NCI-H774 (cell line): ENCODE measurements around the gene ARCN1.

ENCODE experiments used
- DNase-seq: peaks from one replicate; lab custom pipeline; 2025; lab: John Stamatoyannopoulos, UW

Gene ARCN1

DNA sequence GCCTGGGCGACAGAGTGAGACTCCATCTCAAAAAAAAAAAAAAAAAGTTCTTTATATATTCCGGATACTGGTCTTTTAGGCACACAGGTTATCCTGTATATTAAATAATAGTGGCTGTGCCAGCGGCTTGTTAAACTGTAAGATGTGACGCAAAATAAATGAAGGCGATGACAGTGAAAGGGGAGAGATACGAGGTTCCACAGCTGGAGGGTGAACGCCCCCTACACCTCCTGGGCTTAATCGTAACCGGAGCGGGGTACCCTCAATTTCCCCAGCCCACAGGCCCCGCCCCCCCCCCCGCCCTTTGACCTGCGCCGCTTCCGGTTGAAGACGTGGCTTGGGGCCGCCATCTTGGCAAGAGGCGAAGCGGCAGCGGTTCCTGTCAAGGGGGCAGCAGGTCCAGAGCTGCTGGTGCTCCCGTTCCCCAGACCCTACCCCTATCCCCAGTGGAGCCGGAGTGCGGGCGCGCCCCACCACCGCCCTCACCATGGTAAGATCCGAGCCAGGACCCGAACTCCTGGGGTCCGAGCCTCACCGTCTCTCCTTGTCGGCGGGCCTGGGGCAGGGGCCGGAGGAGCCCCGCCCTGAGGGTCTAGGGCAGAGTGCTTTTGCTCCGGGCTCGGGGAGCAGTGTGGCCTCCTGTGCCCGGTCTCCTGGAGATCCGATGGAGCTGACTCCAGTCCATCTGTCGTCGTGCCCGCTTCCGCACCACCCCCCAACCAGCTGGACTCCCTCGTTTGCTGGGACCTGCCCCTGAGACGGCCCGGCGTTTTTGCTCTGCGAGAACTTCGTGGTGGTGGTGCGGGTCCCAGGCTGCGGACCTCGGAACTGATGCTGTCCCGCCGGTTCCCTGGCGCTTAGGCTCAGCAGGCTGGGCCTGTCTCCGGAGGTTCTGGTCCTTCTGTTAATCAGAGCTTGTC is at the start of gene ARCN1:
TSS of gene ARCN1 (plus strand) at position 349 of the 920 bp plus-strand sequence. CDS start at position 488, 139 bp downstream.
- peak; percentile 72 for DNase-seq

DNA sequence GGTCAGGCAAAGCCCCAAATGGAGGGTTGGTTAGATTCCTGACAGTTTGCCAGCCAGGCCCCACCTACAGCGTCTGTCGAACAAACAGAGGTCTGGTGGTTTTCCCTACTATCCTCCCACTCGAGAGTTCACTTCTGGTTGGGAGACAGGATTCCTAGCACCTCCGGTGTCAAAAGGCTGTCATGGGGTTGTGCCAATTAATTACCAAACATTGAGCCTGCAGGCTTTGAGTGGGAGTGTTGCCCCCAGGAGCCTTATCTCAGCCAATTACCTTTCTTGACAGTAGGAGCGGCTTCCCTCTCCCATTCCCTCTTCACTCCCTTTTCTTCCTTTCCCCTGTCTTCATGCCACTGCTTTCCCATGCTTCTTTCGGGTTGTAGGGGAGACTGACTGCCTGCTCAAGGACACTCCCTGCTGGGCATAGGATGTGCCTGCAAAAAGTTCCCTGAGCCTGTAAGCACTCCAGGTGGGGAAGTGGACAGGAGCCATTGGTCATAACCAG is 49.6 kb upstream of the ARCN1 start:
- no peak for DNase-seq

DNA sequence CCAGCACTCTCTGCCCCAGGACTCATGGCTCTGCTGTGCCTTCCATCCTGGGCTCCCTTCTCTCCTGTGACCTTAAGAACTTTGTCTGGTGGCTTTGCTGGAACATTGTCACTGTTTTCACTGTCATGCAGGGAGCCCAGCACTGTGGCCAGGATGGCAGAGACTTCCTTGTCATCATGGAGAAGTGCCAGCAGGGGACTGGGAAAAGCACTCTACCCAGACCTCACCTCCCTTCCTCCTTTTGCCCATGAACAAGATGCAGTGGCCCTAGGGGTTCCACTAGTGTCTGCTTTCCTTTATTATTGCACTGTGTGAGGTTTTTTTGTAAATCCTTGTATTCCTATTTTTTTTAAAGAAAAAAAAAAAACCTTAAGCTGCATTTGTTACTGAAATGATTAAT is 47.9 kb upstream of the ARCN1 start:
- no peak for DNase-seq

DNA sequence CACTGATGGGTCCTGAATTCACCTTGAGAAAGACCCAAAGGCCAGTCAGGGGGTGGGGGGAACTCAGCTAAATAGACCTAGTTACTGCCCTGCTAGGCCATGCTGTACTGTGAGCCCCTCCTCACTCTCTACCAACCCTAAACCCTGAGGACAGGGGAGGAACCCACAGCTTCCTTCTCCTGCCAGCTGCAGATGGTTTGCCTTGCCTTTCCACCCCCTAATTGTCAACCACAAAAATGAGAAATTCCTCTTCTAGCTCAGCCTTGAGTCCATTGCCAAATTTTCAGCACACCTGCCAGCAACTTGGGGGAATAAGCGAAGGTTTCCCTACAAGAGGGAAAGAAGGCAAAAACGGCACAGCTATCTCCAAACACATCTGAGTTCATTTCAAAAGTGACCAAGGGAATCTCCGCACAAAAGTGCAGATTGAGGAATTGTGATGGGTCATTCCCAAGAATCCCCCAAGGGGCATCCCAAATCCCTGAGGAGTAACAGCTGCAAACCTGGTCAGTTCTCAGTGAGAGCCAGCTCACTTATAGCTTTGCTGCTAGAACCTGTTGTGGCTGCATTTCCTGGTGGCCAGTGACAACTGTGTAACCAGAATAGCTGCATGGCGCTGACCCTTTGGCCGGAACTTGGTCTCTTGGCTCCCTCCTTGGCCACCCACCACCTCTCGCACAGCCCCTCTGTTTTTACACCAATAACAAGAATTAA is 47.3 kb upstream of the ARCN1 start:
- no peak for DNase-seq

DNA sequence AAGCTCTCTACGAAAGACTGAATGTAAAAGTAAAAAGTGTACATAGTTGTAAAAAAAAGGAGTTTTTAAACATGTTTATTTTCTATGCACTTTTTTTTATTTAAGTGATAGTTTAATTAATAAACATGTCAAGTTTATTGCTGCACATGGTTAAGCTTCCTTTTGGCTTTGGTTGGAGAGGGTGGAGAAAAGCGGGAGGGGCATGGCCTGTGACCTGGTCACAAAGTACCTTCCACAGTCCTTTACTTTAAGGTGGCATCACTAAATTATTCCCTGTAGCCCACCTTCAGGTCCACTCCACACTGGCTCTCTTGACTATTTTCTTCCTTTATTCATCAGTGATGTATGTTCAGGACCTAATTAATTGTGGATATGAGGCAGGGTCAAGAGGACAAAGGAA is 45.5 kb upstream of the ARCN1 start:
- DNase-seq = no peak

DNA sequence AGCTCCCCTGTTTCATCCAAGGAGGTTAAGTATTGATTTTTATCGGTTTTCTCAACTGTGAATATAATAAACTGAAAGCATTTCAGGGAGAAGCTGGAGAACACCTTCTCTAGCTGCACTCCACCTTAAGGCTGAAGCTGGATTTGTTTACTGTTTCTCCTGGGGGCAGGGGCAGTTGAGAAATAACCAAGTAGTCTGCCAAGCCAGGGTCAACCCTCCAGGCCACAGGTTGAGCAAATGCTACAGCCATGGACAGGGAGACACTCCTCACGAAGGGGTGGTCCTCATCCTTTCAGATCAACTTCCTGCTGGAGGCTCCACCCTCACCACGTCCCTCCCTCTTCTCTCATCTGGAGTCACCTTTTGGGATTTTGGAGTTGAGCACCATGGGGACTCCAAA is 45.1 kb upstream of the ARCN1 start, which contains the start of gene TTC36:
TSS of gene TTC36 (plus strand) at position 366 of the 400 bp plus-strand sequence. CDS start at position 387, 21 bp downstream.
- no peak for DNase-seq

DNA sequence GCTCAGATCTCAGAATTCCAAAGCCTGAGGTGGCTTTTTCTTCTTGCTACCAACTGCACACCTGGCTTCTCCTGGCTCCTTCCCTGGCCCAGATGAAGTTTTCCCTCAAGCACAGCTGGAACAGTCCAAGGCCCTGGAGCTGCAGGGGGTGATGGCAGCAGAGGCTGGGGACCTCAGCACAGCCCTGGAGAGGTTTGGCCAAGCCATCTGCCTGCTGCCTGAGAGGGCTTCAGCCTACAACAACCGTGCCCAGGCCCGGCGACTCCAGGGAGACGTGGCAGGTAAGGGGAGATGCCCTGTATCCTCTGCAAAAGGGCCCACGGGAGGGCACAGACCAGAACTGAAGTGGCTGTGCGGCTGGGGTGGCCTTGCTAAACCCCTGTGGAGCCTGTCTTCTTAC is 43.7 kb upstream of the ARCN1 start:
- DNase-seq = no peak

DNA sequence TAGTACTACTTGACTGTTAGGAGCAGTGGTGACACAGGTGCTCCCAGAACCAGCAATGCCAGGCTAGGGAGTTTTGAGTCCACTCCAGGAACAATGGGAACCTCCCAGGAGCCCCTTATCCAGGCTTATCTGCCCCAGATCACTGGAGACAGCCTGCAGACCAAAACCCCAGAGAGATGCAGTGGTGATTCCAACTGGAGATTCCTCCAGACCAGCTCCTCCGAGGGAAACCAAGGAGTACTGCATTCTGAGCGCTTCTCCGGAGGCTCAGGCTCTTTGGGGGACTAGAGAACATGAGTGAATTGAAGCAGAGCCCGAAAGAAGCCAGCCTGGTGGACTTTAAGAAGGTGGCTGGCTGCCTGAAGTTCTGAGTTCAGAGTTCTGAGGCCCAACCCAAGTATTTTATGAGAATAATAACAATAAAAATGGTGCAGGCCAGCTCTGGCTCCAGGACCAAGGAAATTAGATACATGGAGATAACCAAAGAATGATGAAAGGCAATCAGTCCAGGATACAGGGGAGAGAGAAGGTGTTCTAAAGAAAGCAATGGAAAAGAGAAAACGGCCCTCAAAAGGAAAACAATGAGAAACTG is 42.5 kb upstream of the ARCN1 start:
- no peak for DNase-seq

DNA sequence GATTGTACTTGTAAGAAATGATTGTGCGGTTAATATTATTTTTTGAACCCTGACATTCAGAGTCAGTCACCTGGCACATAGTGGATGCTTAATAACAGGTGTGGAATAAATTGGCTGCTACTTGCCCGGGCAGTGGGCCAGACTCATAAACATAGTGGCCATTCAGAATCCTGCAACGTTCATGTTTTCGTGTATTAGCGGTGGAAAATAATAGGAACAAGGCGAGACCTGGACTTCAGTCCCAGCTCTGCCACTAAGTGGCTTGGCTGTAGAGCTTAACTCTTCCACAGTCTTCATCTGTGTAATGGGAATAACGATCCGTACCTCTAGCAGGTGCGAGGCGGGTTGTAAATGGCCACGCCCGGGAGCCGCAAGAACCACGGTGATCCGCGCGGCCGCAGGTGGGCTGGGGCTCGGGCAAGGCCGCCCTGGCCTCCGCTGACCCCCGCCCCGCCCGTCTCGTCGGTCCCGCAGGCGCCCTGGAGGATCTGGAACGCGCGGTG is 42.0 kb upstream of the ARCN1 start:
- DNase-seq = peak; percentile 69

DNA sequence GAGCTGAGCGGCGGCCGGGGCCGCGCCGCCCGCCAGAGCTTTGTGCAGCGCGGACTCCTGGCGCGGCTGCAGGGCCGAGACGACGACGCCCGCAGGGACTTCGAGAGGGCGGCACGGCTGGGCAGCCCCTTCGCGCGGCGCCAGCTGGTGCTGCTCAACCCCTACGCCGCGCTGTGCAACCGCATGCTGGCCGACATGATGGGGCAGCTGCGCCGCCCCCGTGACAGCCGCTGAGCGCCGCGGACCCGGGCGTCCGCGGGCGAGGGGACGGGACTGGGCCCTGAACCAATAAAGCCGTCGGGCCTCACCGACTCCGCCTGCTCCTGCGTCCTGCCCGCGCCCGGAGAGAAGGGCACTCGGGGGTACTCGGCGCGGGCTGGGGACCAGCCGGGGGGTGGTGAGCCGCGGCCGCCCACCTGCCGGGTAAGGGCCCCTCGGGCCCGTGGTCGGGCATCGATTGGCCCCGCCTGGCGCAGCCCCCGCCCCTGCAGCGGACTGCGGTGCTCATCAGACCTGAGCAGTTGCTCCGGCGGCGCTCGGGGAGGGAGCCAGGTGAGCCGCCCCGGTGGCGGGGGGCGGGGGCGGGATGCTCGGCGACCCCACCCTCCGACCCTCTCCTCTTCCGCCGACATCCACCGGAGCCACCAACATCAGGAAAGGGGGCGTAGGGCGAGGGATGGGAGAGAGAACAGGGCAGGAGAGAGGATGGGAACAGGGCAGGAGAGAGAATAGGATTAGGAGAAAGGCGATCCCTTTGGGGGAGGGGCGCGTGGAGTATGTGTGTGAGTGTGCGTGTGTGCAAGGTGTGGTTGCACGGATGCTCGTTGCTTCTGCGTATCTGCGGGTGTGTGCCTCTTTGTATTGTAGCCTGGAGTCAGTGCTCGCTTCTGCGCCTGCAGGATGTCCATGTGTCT is 41.3 kb upstream of the ARCN1 start, which contains the start of gene TMEM25:
TSS of gene TMEM25 (plus strand) at position 510 of the 914 bp plus-strand sequence. CDS start 610 bp downstream, outside the sequence.
- DNase-seq = peak; percentile 58

DNA sequence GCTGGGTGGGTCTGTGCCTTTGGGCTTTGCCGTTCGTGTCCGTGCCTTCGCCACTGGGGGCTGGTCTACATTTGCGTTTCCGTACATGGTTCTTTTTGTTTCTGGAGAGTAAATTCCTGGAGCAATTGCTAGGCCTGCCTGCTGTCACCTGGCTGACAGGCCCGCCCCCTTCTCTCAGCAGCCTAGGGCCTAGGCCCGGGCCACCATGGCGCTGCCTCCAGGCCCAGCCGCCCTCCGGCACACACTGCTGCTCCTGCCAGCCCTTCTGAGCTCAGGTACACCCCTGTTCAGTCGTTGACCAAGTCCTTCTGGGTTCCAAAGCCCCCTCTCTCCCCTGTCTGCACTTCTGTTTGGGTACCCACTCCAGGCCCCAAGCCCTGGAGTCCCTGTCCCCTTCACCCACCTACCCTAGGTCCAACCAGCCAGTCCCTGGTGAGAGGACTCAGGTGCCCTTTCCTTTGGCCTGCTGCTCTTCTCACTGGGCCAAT is 40.6 kb upstream of the ARCN1 start:
- no peak for DNase-seq

DNA sequence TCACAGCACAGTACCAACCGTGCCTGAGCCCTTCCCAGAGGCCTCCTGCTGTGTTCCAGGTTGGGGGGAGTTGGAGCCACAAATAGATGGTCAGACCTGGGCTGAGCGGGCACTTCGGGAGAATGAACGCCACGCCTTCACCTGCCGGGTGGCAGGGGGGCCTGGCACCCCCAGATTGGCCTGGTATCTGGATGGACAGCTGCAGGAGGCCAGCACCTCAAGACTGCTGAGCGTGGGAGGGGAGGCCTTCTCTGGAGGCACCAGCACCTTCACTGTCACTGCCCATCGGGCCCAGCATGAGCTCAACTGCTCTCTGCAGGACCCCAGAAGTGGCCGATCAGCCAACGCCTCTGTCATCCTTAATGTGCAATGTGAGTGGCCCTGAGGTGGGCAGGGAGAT is 40.1 kb upstream of the ARCN1 start:
- DNase-seq = no peak

DNA sequence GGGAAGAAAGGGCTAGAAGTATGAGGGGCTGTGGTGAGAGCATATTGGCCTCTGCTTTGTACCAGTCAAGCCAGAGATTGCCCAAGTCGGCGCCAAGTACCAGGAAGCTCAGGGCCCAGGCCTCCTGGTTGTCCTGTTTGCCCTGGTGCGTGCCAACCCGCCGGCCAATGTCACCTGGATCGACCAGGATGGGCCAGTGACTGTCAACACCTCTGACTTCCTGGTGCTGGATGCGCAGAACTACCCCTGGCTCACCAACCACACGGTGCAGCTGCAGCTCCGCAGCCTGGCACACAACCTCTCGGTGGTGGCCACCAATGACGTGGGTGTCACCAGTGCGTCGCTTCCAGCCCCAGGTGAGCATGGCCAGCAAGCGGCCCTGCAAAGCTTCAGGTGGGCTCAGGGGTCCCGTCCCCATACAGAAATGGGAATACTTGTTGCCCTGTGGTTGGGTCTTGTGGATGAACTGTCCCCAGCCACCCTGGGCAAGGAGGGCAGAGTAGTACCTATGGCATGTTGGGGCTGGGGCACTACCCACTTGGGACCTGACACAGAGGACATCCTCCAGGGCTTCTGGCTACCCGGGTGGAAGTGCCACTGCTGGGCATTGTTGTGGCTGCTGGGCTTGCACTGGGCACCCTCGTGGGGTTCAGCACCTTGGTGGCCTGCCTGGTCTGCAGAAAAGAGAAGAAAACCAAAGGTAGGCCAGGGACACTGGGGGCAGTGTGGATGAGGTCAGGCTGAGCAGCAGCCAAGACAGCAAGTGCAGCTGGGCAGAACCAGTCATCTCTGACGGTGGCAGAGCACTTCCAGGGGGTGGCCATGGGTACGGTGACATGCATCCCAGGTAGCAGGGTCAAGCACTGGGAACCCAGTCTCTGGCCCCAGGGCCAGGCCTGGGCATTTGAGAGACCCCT is 39.1 kb upstream of the ARCN1 start:
- no peak for DNase-seq

DNA sequence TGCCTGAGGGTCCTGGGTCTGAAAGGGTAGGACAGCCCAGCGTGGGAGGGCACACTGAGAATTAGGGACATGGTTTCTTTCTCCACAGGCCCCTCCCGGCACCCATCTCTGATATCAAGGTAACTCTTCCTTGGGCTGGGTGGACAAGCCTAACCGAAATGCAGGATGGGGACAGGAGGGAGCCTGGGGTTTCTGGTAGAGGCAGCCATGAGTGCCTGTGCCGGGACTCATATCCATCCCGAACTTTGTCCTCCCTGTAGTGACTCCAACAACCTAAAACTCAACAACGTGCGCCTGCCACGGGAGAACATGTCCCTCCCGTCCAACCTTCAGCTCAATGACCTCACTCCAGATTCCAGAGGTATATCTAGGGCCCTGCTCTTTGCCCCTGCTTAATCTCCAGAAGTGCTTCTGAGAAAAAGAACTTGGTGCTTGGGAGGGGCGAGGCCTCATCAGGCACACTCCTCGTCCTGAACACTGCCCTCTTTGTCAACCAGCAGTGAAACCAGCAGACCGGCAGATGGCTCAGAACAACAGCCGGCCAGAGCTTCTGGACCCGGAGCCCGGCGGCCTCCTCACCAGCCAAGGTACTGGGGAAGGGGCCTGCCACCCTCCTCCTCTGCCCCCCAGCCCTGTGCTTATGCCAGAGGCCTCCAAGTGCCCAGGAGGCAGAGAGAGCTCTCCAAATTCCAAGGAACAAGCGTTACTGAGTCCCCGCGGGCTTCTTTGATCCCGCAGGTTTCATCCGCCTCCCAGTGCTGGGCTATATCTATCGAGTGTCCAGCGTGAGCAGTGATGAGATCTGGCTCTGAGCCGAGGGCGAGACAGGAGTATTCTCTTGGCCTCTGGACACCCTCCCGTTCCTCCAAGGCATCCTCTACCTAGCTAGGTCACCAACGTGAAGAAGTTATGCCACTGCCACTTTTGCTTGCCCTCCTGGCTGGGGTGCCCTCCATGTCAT is 38.2 kb upstream of the ARCN1 start:
- no peak for DNase-seq

DNA sequence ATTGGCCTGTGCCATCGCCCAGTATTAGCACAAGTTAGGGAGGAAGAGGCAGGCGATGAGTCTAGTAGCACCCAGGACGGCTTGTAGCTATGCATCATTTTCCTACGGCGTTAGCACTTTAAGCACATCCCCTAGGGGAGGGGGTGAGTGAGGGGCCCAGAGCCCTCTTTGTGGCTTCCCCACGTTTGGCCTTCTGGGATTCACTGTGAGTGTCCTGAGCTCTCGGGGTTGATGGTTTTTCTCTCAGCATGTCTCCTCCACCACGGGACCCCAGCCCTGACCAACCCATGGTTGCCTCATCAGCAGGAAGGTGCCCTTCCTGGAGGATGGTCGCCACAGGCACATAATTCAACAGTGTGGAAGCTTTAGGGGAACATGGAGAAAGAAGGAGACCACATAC is 36.9 kb upstream of the ARCN1 start:
- no peak for DNase-seq

DNA sequence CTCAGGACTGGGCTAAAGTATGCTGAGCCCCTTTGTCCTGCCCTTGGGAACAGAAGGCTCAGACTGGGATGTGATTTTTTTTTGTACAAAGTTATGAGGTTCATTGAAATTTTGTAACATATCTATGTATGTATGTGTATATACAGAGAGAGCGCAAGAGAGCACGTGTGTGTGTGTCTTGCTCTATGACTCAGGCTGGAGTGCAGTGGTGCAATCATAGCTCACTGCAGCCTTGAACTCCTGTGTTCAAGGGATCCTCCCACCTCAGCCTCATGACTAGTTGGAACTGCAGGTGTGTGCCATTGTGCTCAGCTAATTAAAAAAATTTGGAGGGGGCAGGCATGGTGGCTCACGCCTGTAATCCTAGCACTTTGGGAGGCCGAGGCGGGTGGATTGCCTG is 35.5 kb upstream of the ARCN1 start:
- DNase-seq = no peak

DNA sequence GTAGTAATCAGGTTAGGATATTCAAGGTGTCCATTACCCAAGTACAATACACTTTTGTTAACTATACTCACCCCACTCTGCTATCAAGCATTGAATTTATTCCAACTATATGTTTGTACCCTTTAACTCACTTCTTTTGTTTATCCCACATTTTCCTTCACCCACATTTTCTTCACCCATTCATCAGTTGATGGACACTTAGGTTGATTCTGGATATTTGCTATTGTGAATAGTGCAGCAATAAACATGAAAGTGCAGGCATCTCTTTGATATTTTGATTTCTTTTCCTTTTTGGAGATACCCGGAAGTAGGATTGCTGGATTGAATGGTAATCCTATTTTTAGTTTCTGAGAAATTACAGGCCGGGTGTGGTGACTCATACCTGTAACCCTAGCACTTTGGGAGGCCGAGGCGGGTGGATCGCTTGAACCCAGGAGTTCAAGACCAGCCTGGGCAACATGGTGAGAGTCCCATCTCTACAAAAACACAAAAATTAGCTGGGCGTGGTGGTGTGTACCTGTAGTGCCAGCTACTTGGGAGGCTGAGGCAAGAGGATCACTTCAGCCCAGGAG is 34.7 kb upstream of the ARCN1 start:
- no peak for DNase-seq

DNA sequence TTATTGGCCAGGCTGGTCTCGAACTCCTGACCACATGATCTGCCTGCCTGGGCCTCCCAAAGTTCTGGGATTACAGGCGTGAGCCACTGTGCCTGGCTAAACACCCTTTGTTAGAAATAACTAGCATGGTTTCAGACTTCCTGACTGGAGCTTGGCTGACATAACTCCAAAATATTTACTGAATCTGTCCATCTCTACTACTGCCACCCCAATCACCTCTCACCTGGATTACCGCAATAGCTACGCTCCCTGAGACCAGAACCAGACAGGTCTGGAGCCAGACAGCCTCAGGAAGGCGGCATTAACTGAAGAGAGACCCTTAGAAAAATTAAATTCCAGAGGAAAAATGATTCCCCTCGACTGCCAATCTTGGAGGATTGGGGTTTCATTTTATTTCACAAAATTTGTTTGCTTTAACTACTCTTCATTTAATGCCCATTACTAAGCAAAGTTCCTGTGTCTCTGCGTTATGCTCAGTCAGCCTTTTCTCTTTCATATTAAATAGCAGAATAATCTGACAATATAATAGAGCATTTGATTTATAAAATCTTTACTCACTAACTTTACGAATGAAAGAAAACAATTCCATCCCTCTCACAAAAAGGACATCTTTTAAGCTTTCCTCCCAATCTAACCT is 28.1 kb upstream of the ARCN1 start:
- DNase-seq = no peak
